SK-N-SH treated with all-trans-retinoic acid at 6 μM for 48 hours (cell line): ENCODE measurements around the gene CCL5.

Source experiments
- ARNTL ChIP-seq: fragments of 450-650 bp; formaldehyde crosslinking; IDR thresholded peaks from 2 replicates; pipeline ENCODE4 v1.5.0; 2020; ENCODE audit warnings: low read depth, mild to moderate bottlenecking, moderate library complexity, borderline replicate concordance
- PATZ1 ChIP-seq: fragments of 250-450 bp; sonication (Bioruptor Pico); IDR thresholded peaks from 2 replicates; pipeline ENCODE4 v1.8.0; 2020; ENCODE audit warnings: mild to moderate bottlenecking, moderate library complexity, borderline replicate concordance
- POU6F1 ChIP-seq: fragments of 250-450 bp; sonication (Bioruptor Pico); IDR thresholded peaks from 2 replicates; pipeline ENCODE4 v1.8.0; 2021; ENCODE audit warnings: low read depth, mild to moderate bottlenecking, moderate library complexity, borderline replicate concordance
- RARB ChIP-seq: fragments of 250-450 bp; sonication (Bioruptor Pico); IDR thresholded peaks from 2 replicates; pipeline ENCODE4 v1.8.0; 2021; ENCODE audit warnings: mild to moderate bottlenecking, moderate library complexity
- ZNF70 ChIP-seq: fragments of 450-650 bp; formaldehyde crosslinking; IDR thresholded peaks from 2 replicates; pipeline ENCODE4 v1.5.0; 2020; ENCODE audit warnings: mild to moderate bottlenecking, moderate library complexity

GRCh38 chr17:35843698-35844097, 36.5 kb downstream of the CCL5 start:
- TF ChIP-seq ZNF70 (CRISPR knock-in tag) (no peak), ARNTL (CRISPR knock-in tag) (no peak), PATZ1 (CRISPR knock-in tag) (no peak), RARB (CRISPR knock-in tag) (no peak), POU6F1 (CRISPR knock-in tag) (no peak)
